A673 (cell line): ENCODE measurements around the gene ABCA5. TPM values are rescaled to one million over a fixed set of nuclear protein-coding genes. Genes with fewer than 3 reads are reported as not detected.

ENCODE experiments used
- total RNA-seq: library from RNA; stranded (reverse); gene quantifications from 2 replicates; pipeline ENCODE4 v1.2.3, GENCODE V29; 2021

Gene ABCA5
- total RNA-seq, 1 experiment from 2014 or later, result 14.7 TPM

Other genes with a start within 250 kb of the ABCA5 start
- 2.1 and 3.5 TPM in 2 replicates for gene ABCA6, start 185.2 kb downstream of the ABCA5 start, total RNA-seq
- 0.42 and 0.47 TPM in 2 replicates for gene ABCA10, start 98.3 kb downstream of the ABCA5 start, total RNA-seq
- gene MAP2K6, start 87.6 kb upstream of the ABCA5 start, total RNA-seq, result 14.1 and 20.7 TPM in 2 replicates